Epithelial cell of alveolus of lung (primary cell): ENCODE measurements around the gene CACYBP. TPM values are rescaled to one million over a fixed set of nuclear protein-coding genes. Genes with fewer than 3 reads are reported as not detected.

Experiments
- total RNA-seq: library from RNA; depleted of rRNA; stranded (reverse); fragments of >200 nt; gene quantifications from 2 replicates; pipeline ENCODE4 v1.2.1, GENCODE V29; 2015

CACYBP gene
- total RNA-seq, result 69.9 and 82.1 TPM in 2 replicates

DNA sequence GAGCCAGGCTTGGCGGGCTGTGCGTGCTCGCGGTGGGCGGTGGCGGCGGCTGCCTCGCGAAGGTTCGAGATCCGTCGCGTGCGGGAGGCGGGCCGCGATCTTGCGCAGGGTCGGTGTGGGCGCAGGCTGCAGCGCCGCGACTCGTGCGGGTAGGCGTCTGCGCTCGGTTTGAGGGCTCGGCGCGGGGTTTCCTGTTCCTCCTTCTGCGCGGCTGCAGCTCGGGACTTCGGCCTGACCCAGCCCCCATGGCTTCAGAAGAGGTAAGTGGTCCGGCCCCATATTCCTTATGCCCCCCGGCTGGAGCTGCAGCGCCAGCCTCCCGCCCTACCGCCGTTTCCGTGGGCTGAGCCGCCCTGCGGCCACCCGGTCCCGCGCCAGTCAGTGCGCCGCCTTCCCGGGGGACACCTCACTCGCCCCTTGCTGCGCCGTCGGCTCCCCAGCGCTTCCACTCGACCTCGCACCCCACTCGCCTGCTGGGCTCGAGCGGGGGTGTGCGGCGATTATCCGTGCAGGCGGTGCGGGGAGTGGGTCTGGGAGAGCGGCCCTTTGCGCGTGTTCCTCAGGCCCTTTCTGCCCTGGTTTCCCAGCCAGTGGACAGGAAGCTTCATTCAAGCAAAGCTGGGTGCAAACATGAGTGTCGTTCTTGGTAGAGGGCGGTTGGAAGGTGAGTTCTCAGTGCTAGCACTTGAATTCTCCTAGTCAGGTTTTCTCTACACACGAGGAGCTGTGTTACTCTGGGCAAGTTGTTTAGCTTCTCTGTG, at the start of gene CACYBP:
Gene CACYBP (plus strand): TSS at position 12 of the 761 bp plus-strand sequence. CDS start 234 bp downstream, at position 246.

GRCh38 chr1:175023043-175023921, 23.5 kb downstream of the CACYBP start, which contains the start of gene MRPS14:
Gene MRPS14 (minus strand): TSS chr1:175023425. CDS start chr1:175023408, 17 bp downstream.

Other genes with a start within 250 kb of the CACYBP start
- gene MRPS14, start 23.5 kb downstream of the CACYBP start, total RNA-seq, result 19.8 and 30.4 TPM in 2 replicates
- 0.08 TPM in 1 of 2 replicates, not detected in the other for gene TNN, start 67.9 kb downstream of the CACYBP start, total RNA-seq
- 0.16 and 0.52 TPM in 2 replicates for gene KIAA0040, start 192.8 kb downstream of the CACYBP start, total RNA-seq